Vagina (tissue), 2 donors: ENCODE results near the gene RNF8.

ENCODE experiments used
- POLR2A ChIP-seq, 2 donors: fragments of 450-650 bp; IDR thresholded peaks; one replicate each; pipeline ENCODE4 v1.6.1; 2017; ENCODE audit warnings: antibody characterized with exemption in 2 of 2, mild to moderate bottlenecking in 2 of 2, moderate library complexity in 2 of 2
- TF ChIP-seq, protein P1 (sequence below), 3 experiments: fragments of 450-650 bp in 2 of 3; fragments of 200-600 bp in 1 of 3; sonication (generic) in 1 of 3; IDR thresholded peaks; one replicate each; pipeline ENCODE4 v1.5.1; 2017 to 2019; ENCODE audit warnings: antibody characterized with exemption in 3 of 3, mild to moderate bottlenecking in 2 of 3, moderate library complexity in 2 of 3

DNA sequence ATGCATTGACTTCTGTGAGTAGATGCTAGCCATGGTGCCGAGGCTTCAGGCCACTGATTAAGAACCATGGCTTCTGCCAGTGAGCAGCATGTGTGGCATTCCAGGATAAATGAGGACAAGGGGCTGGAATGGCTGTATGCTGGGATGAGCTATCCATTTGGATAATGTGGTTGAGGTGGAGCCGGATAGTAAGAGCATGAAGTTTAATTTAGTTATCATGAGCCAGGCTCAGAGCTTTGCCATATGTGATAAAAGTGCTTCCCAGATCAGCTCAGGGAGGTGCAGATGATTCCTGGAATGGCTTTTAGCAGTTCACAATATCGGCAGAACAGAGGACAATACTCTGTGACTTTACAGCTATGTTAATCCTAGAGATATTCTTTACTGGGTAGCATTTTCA is 34.6 kb upstream of the RNF8 start:
- no peak for TF ChIP-seq POLR2A (IDR thresholded peaks at IDR 0.05)
- TF ChIP-seq, protein P1, sequence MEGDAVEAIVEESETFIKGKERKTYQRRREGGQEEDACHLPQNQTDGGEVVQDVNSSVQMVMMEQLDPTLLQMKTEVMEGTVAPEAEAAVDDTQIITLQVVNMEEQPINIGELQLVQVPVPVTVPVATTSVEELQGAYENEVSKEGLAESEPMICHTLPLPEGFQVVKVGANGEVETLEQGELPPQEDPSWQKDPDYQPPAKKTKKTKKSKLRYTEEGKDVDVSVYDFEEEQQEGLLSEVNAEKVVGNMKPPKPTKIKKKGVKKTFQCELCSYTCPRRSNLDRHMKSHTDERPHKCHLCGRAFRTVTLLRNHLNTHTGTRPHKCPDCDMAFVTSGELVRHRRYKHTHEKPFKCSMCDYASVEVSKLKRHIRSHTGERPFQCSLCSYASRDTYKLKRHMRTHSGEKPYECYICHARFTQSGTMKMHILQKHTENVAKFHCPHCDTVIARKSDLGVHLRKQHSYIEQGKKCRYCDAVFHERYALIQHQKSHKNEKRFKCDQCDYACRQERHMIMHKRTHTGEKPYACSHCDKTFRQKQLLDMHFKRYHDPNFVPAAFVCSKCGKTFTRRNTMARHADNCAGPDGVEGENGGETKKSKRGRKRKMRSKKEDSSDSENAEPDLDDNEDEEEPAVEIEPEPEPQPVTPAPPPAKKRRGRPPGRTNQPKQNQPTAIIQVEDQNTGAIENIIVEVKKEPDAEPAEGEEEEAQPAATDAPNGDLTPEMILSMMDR (IDR thresholded peaks at IDR 0.05): no peak
